GM18519 (cell line): ENCODE results near the gene SDCBP2.
"Not testable (repeated sequence)": the region's sequence is repeated elsewhere in the genome, so short reads cannot be mapped to it uniquely, and the experiment has no call there.

Source experiments
- ATAC-seq: cut with Tn5 transposase; IDR thresholded peaks from one replicate; pipeline ENCODE4 v1.9.1; 2021; ENCODE audit warnings: mild to moderate bottlenecking, moderate library complexity; ENCODE audit not compliant: unreplicated experiment, low FRiP score

Gene SDCBP2

DNA sequence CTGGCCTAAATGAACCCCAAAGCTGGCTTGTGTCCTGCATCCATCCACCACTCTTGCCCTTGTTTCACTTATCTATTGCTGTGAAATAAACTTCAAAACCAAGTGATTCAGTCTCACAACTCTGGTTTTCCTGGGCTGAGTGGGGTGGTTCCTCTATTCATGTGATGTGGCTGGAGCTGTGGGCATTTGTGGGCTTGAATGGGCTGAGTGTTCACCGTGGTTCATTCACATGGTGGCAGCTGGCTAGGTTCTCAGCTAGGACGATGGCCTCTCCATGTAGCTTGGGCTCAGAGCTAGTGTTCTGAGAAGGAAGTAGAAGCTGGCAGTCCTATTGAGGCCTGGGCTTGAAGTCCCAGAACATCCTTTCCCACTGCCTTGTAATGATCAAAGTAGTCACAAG is 33.5 kb upstream of the SDCBP2 start:
- ATAC-seq = no peak

DNA sequence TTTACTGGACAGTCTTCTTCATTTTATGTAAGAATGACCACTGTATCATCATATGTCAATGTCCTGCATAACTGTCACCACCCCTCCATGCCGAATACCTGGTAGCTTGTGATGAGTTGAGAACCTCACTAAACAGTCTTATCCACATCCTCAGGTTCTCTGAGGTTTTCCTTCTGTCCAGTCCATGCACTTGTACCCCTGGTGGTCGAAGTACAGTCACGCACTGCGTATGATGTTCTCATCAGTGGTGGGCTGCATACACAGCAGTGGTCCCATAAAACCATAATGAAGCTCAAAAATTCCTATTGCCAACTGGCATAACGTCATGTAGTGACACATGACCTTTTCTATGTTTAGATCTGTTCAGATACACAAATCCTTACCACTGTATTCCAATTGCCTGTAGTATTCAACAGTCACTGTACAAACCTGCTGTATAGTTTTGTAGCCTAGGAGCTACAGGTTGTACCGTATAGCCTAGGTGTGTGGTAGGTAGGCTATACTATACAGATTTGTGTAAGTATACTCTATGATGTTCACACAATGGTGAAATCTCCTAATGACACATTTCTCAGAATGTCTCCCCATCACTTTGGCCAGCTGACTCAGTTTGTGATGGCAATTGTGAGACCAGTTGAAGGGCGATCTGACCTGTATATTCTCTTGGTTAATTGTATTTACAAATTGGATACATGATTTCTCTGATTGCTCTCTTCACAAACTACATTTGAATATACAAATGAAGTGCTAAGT is 31.3 kb upstream of the SDCBP2 start:
- no peak for ATAC-seq

DNA sequence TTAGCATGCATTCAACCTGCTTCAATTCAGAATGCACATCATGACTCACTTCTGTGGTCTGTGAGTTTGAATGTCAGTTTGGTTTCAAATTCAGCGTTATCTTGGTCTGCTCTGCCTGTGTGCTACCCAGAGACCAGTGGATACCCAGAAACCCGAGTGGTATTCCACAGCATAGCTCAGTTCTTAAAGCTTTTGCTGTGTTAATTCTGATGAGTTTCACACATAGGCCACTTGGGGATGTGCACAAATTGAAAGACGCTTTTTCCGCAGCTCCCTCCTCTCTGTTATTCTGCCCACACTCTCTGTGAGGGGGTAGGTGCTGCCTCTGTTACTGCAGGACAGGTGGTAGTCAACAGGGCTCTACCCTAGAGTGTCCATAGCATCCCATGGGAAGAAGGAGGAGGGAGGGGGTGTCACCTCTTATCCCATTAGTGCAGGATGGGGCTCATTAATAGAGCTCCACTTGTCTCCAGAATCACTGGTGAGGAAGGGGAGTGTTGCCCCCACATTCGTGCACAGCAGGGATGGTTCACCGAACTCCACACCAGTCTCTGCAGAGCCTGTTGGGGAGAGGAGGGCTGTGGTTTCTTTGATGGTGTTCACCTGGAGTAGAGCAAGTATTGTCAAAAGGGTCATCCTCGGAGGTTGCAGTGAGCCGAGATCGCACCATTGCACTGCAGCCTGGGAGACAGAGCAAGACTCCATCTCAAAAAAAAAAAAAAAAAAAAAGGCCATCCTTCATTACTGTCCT is 29.2 kb upstream of the SDCBP2 start:
- ATAC-seq = no peak

DNA sequence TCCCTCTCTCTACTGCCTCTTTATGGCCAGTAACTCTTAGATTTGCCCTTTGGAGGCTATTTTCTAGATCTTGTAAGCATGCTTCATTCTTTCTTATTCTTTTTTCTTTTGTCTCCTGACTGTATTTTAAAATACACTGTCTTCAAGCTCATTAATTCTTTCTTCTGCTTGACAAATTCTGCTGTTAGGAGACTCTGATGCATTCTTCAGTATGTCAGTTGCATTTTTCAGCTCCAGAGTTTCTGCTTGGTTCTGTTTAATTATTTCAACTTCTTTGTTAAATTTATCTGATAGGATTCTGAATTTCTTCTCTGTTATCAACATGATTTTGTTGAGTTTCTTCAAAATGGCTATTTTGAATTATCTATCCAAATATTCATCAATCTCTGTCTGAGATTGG is 25.0 kb upstream of the SDCBP2 start:
- ATAC-seq = no peak

DNA sequence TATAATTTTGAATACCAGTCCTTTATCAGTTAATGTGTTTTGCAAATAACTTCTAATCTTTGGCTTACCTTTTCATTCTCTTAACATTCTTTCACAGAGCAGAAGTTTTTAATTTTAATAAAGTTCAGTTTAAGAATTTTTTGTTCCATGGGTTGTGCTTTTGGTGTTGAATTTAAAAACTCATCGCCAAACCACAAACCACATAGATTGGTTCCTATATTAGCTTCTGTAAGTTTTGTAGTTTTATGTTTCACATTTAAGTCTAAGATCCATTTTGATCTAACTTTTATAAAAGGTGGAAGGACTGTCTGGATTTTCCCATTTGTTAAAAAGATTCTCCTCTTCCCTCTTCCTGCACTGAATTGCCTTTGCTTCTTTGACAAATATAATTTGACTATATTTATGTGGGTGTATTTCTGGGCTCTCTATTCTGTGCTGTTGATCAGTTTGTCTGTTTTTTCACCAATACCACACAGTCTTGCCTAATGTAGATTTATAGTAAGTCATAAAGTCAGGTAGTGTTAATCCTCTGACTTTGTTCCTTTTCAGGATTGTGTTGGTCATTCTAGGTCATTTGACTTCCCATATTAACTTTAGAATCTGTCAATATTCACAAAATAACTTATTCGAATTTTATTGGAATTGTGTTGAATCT is 17.5 kb upstream of the SDCBP2 start:
- ATAC-seq = no peak

DNA sequence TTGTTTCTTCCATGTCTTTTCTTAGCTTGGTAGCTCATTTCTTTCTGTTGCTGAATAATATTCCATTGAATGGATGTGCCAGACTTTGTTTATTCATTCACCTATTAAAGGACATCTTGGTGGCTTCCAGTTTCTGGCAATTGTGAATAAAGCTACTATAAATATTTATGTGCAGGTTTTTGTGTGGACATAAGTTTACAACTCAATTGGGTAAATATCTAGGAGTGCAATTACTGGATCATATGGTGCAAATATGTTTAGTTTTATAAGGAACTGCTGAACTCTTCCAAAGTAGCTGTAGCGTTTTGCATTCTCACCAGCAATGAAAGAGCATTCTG is 16.8 kb upstream of the SDCBP2 start:
- no peak for ATAC-seq

DNA sequence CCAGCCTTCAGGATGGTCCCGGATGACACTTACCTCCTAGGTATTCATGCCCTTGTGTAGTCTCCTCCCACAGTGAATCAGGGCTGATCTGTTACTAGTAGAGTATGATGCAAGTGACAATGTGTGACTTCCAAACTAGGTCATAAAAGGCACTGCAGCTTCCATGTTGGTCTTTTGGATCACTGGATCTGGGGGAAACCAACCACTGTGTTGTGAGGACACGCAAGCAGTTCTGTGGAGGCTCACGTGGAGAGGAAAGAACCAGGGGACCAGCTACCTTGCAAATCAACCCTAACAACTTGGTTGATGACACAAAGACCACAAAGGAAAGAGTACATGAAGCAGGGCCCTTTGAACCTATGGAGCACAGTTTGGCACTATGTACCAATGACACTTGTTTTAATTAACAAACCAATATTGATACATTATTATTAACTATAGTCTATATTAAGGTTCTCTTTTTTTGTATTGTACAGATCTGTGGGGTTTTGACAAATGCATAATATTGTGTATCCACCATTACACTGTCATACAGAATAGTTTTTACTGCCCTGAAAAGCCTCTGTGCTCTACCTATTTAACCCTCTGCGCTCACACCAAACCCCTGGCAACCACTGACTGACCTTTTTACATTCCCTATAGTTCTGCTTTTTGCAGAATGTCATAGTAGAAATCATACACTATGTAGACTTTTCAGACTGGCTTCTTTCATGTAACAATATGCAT is 16.3 kb upstream of the SDCBP2 start:
- no peak for ATAC-seq

DNA sequence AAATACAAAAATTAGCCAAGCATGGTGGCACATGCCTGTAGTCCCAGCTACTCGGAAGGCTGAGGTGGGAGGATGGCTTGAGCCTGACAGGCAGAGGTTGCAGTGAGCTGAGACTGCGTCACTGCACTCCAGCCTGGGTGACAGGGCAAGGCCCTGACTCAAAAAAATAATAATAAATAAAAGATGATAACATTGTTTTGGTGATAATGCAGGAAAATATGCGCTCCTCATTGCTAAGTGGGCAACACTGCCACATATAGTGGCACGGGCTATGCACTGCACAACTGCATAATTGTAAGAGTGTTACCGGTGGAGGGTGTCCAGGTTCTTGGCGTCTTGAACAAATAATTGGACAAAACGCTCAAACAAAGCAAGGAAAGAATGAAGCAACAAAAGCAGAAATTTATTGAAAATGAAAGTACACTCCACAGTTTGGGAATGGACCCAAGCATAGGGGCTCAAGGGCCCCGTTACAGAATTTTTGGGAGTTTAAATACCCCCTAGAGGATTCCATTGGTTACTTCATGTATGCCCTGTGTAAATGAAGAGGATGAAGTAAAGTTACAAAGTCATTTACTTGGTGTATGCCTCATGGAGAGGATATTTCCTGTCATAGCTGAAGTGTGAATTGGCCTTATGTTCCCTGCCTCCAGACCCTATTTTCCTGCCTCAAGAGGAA is 14.6 kb upstream of the SDCBP2 start:
- ATAC-seq = not testable (repeated sequence)

DNA sequence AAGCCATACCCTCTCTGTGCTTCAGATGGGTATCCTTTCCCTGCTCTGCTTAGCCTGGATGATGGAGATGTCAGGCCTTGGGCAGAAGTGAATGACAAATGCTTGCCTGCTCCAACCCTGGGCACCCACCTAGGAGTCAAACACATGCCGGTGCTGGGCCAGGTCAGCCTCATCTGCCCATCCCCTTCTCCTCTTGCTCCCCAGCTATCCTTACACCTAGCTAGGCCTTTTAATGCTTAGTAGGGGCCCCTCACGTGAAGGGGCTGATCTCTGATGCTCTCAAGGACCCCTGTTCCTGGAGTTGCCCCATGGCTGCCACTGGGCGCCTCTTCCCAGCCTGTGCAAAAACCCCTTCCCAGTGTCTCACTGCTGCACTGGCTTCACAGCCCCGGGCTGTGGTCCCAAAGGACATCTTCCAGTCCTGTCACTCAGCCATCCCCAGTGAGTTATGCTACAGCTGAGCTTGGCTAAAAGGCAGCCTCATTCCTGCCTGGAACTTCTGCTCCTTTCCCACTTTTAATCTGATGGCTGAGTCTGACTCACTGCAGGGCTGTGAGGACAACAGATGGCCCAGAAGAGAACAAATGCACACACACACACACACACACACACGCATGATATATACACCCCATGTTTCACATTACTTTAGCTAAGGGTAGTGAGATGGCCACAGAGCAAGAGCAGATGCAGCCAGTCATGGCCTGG is 12.8 kb upstream of the SDCBP2 start:
- ATAC-seq = no peak

DNA sequence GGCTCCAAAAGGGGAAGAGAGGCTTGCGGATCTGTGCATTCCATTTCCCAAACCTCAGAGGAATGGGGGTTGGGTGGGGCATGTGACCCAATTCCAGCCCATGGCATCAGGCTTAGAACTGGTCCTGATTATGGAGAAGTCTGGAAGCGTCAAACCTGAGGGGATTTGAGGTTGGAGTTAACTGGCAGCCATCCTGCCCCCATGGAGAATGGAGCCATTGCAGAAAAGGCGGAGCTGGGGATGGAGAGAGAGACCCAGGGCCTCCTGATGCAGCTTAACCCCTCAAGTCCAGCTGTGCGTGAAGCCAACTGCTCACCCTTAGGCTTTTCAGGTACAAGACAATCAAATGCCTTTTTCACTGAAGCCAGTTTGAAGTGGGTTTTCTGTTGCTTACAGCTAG is 9.9 kb upstream of the SDCBP2 start:
- ATAC-seq = no peak

DNA sequence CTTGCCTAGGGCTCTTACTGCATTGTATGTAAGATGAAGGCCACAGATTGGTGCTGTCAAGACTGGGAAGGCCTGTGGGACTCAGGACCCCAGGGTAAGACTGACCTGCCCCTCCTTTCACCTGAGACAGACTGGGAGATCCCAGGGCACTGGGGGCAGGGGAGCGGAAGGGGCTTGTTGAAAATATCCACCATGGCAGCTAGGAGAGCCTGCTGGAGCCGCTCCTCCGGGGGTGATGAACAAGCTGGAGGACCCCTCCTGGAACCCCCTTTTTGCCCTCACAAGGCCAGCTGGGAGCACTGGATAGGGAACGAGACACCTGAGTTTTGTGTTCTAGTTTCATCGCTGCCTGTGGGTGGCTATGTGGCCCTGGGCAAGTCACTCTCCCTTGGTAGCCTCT is 9.2 kb upstream of the SDCBP2 start:
- ATAC-seq = no peak

DNA sequence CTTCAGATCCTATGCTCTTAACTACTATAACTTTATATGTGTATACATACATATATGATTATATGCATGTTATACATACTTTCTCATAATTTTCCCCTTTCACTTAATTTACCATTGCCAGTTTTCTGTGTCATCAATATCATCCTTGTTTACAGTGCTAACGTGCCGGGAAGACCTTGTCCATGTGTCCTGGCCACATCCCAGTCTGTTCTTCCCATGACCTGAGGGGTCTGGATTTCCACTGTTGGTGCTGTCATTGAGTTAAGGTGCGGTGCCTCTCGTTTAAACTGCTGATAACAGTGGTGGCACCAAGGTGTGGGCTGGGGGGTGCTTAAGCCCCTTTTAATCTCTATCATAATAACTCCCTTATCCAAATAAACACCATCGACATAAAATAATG is 8.5 kb upstream of the SDCBP2 start:
- no peak for ATAC-seq

DNA sequence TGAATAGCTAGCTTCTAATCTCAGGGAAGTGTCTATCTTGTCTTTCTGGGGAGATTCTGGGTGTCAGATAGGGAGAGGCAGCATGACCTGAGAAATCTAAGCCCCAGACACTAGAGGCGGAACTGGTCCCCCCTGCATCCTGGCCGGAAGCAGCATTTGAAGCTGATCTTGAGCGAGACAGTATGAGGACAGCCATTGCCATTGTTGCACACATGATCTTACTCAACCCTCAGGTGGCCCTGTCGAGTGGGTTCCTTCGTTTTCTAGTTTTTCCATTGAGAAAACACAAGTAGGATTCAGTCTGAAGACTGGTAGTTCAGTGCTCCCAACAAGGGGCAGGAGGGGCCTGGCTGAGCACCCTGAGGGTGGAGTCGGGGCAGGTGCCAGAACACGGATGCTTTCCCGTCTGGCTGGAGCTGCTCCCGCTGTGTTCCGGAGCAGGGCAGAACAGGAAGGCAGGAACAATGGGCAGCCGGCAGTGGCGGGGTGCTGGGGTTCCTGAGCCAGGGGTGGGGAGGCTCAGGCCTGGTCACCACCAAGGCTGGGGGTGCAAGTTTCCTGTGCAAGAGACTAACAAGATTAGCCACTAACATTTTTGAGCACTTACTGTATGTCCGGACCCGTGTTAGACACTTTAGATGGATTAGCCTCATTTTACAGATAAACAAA is 7.9 kb upstream of the SDCBP2 start:
- no peak for ATAC-seq

DNA sequence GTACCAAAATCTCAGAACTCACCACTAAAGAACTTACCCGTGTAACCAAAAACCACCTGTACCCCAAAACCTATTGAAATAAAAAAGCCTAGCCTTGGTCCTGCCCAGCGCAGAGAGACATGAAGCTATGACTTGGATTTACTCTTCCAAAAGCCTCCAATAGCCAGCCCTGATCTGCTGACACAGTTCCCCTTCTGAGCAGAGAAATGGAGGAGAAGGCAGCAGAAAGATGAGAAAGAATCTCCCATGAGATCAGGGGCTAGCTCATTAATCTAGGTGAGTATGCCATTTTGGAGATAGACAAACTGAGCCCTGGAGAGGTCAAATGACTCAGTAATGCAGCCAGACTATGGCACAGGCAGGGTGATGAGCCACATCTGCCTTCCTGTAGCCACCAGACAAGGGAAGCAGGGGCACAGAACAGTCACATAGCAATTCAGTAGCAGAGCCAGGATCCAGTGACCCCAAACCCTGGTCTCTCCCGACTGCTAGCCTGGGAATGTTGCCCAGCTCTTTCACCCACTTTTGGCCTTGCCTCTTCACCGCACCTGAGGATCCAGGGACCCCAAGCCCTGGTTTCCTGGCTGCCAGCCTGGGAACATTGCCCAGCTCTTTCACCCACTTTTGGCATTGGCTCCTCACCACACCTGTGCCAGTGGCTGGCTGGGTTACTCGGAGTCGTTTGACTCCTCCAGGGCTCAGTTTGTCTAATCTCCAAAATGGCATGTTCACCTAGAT is 7.2 kb upstream of the SDCBP2 start:
- no peak for ATAC-seq

DNA sequence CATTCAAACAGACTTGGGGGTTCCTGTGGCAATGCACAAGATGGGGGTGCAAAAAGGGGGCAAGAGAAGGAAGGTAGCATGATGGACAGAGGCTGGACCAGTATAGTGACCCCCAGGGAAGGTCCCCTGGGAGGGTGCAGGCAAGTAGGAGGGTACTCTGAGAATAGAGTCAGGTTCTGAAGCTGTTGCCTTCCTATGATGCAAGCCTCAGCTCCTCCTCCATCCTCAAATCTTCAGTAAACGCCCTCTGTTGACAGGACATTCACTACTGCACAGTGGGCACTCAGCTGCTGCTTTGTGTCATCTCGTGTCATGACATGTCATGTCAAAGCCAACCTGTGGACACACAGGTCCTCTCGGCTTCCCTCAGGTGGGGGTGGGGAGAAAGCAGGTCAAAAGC is 5.8 kb upstream of the SDCBP2 start:
- no peak for ATAC-seq

DNA sequence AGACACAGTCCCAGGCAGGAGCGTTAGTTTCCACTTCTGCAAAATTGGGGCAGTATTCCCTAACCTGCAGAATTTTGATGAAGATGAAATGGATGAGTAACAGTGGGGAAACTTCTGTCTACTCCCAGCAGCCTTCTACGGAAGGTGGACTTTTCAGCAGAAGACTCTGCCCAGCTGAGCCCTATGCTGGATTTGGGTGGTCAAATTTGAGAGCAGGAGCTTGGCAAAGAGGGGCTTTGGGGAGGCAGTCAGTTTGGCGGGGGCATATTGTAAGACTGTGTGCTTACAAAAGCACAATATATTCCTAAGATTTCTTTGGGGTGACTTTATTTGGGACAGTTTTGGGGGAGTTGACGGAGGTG is 5.4 kb upstream of the SDCBP2 start:
- ATAC-seq = no peak

DNA sequence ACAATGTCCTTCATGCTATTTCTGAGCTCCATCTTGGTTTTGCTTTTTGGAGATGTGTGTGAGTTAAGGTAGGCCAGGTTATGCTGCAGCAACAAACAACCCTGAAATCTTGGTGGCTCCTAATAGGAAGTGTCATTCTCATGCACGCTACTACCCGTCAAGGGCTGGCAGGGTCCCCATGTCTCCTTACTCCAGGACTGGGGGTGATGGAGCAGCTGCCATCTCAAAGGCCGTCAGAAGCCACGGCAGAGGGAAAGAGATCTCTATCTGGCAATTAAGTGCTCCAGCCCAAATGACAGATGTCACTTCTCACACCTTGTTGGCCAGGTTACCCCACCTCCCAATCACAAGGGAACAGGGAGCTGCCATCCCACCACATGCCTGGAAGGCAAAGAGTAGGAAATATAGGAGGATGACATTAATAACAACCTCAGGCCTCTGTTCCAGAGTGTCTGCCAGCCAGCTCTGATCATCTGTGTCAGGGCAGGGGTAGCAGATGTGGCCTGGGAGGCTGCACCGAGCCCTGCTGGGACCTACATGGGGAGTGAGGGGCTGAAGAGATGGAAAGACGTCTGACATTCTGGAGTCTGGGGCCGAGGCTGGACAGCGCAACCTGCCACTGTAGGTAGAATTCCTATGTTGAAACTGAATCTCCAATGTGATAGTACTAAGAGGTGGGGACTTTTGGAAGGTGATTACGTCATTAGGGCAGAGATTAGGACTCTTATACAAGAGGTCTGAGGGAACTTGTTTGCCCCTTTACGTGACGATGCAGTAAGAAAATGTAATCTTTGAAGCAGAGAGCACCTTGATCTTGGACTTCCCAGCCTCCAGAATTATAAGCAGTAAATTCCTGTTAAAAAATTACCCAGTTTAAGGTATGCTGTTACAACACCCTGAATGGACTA is 4.8 kb upstream of the SDCBP2 start:
- ATAC-seq = no peak

DNA sequence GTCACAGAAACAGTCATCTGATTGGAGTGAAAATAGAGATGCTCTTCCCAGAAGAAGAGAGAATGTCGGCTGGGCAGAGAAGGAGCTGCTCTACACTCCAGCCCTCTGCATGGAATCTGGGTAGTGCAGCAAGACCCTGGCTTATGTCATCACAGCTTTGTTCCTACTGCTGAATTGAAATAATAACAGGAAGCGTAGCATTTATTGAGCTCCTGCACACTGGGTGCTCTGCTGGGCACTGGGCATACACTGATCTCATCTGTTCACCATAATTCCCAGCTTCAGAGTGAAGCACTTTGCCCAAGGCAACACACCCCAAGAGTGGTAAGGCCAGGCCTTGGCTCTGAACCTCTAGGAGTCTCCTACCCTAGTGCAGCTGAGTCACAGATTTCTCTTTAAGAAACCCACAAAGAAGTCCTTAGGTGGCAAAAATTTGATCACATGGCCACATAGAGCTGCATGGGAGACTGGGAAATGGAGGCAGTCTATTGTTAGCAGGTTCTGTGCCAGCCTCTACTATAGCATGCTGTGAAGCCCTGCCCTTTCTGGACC is 3.9 kb upstream of the SDCBP2 start:
- ATAC-seq = no peak
